Measurements from ENCODE around the gene CCDC179.
A peak's percentile ranks its signal among the peaks of the same experiment; 100 is the strongest.

The CCDC179 gene

DNA sequence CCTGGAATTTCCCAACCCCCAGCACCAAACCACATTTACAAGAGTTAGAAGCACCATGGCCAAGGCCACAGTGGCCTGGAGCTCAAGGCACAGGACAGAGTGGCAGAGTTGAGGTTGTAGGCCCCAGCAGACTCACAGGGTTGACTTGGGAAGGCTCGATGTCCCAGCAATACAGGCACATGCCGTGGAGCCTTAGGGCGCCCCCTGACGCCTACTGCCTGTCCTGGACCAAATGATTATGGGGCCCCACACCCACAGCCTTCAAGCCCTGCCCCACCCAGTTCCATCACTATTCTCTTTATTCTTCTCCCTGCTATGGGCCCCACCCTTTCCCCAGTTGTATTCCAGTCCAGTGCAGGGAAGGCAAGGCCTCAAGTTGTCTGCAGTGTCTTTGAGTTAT lies at the start of gene CCDC179:
Gene CCDC179 (minus strand): TSS at position 234 of the 400 bp plus-strand sequence. CDS start 53 bp downstream, at position 181.
- no peak for DNase-seq

DNA sequence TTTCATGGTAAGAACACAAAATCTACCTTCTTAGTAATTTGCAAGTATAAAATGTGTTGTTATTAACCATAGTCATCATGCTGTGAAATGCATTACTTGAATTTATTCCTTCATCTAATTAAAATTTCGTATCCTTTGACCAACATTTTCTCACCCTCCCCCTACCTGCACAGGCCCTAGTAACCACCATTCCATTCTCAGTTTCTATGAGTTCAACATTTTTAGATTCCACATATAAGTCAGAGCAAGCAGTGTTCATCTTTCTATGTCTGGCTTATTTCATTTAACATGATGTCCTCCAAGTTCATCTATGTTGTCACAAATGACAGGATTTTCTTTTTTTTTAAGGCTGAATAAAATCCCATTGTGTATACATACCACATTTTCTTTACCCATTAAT lies 43.5 kb upstream of the CCDC179 start:
- no peak for DNase-seq

DNA sequence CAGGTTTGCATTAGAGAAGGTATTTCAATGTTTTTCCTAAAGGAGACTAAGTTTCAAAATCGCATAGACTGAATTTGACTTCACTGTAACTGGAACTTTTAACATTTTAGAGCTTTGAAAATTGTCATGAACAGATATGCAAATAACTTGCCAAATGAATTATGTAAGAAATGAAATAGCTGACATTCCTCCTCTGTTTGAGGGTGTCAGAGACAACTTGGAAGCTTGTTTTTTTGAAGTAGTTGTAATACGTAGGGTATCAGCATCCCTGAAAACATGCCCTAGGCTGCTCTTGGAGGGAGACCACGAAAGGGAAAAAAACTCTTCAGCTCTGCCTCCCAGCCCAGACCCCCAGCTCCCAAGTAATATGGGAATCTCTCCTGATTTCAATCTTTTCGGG lies 41.3 kb upstream of the CCDC179 start:
- DNase-seq: no peak

DNA sequence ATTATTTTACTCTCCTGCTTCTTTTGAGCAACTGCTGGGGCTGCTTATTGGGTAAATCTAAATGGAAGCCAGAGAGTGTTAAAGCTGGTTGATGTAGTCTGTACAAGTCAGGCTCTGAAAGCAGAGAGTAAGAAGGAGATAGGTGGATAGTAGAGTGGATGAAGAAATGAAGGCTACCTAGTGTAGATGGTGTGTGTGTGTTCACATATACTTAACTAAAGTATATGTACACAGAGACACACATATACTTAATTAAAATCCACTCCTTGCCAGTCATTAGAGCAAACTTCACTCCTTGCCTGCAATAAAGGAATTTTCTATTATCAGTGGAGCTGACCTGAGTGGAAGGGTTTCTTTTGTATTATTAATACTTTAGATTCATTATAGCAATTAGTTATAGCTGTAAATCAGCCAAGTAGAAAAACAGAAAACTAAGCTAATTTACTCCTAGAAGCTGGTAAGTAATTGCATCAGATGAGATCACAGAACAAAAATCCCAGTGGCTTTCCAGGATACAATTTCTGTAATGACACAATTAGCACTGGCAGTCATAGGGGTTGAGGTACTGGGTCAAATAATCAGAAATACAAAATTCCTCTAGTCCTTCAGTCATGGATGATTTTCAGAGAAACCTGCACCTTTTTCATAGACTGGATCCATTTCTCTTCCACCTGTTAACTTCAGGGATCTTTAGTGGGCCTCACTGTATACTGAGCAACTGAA lies 40.7 kb upstream of the CCDC179 start:
- DNase-seq: no peak

DNA sequence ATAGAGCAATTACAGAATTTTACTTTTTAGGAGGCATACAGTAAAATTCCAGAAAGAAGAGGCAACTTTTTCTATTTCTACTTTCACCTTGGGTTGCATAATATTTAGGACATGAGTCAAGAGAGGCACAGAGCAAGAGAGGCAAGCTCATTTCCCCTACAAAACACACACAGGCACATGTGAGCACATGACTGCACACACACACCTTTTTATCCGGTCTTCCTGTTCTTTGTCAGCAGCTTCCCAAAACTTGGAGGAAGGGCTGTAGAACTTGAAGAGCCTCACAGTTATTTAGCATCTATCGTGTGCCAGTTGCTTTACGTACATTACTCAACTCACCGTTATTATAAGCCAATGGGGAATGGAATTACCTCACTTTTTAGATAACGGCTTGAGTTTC lies 37.8 kb upstream of the CCDC179 start:
- DNase-seq: no peak

DNA sequence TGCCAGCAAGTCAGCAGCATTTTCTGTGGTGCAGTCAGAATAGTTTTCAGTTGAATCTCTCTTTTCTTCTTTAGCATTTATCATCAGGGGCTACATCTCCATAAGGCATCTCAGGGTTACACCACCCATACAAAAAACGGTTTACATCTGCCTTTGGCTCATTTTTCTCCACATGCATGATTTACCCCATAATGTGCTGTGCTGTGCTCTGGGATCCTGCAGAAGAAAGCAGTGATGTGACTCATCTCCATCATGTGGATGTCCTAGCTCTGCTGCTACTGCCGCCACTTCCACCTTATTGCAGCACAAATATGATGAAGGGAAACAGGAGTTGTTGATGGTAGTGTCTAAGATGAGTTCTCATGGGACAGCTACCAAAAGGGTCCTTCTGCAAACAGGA lies 30.0 kb upstream of the CCDC179 start:
- peak; percentile 6 for DNase-seq

DNA sequence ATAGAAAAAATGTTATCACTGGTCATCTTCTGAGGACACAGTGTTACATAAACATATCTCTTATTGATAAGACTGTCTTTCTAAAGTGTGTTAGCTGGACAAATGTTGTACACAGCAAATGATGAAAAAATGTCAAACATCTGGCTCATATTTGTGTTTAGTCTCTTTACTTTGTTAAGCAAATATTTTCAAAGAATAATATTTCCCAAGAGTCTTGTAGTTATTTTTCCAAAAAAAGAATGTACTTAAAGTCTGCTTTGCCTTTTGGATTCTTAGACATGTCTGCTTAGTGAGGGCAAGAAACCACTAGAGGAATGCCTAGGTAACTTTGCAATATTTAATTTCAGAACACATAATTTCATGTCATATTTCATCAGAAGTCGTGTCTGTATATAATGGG lies 23.9 kb upstream of the CCDC179 start:
- peak; percentile 51 for DNase-seq

- DNase-seq: peak; percentile 50
Observed at GRCh38 chr11:22879630-22880029, 19.4 kb upstream of the CCDC179 start.

DNA sequence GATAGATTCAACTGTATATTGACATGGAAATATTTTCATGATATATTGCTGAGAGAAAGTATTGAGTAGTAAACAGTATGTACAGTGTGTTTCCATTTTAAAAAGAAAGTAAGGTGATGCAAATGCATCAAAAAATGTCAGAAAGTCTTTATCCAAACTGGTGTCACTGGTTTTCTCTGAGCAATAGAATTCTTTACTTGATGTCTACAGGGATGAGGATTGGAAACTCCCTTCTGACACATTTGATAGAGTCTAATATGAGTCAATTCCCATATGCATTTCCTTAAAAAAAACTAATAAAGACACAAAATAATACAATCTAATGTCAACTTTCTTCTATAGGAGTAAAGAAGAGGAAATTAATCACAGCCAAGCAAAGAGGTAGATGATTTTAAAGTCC lies 18.3 kb upstream of the CCDC179 start:
- no peak for DNase-seq

DNA sequence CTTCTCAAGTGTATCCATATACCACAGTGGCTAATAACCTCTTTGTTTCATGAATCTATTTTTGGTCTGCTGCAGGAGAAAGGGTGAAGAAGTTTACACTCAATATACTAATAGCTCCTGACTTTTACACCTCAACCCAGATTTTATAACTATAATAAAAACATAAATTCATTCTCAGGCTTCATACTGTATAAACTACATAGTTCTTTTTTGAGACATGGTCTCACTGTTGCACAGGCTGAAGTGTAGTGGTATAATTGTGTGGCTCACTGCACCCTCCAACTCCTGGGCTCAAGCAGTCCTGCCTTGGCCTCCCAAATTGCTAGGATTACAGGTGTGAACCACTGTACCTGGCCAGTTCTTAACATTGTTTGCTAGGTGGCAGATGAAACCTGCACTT lies 17.8 kb upstream of the CCDC179 start:
- DNase-seq: no peak

GRCh38 chr11:22875869-22876473 lies 15.7 kb upstream of the CCDC179 start:
- peak; percentile 89 for DNase-seq

GRCh38 chr11:22869325-22869724 lies 9.1 kb upstream of the CCDC179 start:
- DNase-seq: no peak

GRCh38 chr11:22859756-22860155 lies 518 bp downstream of the CCDC179 start:
- no peak for DNase-seq

GRCh38 chr11:22851477-22851876 lies 8.8 kb downstream of the CCDC179 start:
- DNase-seq: no peak

- DNase-seq: no peak
Observed at GRCh38 chr11:22846726-22847125, 13.5 kb downstream of the CCDC179 start.

DNA sequence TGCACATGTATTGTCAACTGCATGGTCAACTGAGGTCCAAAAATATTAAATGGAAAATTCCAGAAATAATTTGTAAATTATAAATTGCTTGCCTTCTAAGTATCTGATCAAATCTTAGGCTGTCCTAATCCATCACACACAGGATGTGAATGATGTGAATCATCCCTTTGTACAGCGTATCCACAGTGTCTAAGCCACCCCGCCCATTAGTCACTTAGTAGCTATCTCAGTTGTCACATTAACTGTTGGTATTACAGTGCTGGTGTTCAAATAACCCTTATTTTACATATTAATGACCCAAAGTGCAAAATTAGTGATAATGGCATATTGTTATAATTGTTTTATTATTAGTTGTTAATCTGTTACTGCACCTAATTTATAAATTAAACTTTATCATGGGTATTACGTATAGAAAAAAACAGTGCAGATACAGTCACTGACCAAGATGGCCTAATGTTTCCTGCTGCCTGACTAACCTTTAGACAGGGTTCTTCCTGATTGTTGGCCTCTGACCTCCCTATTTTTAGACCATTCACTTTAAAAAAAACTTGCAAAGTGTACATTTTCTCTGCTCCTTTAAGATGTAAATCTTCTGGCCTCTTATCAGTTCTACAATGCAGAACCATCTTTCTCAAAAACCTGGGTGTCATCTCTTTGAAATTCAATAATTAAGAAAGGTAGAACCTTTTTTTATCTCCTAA lies 27.8 kb downstream of the CCDC179 start:
- DNase-seq: no peak

- DNase-seq: no peak
Observed at GRCh38 chr11:22830082-22830414, 30.2 kb downstream of the CCDC179 start.

DNA sequence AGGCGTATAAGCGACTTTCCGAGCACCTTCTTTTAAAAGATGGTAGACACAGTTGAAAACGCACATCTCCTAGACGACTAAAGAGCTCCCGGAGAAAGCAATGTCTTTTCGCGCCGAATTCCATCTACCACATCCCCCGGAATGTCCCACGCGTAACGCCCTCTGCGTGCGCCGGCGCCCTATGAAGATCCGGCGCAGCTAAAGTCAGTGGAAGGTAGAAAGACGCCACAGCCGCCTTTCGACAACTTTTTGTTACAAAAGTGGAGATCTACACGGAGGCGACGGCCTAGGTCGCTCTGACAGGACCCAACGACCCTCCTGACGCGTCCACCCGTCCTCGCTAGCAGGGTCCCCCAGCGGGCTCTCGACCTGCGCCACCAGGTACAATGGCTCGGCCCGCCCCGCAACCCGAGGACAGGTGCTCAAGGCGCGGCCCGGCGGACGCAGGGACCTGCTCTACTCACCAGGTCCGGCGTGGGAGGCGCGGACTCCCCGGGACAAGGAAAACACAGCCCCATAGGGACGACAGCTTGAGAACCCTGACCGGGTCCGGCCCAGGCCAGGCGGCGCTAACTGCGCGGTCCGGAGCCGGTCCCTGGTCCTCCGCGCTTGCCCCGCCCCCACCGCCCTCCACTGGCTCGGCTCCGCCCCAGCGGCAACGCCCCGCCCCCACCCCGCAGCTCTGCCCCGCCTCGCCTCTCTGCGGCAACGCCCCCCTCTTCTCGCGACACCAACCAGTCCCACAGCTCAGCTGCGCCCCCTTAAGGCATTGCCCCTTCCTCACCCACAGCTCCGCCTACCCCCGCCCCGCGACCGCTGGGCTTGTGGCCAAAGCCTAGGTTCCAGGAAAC lies 30.8 kb downstream of the CCDC179 start, which contains the start of gene SVIP:
Gene SVIP (minus strand): TSS at position 571 of the 851 bp plus-strand sequence. CDS start 53 bp downstream, at position 518.
- peak; percentile 85 for DNase-seq

DNA sequence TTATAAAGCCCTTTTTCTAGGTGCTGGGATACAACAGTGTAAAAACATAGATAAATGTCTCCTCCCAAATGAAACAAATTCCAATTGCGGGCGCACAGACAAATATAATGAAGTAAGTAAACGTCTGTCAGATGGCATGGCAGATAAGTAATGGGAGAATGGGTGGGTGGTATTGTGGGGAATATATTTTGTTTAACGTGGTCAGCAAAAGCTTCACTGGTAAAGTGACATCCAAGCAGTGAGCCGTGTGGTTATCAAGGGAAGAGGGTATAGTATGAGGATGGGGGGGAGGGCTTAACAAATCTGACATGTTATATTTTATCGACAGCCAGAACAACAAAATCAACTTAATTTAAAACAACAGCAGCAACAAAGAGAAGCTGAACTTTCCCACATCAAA lies 31.9 kb downstream of the CCDC179 start:
- DNase-seq: no peak

DNA sequence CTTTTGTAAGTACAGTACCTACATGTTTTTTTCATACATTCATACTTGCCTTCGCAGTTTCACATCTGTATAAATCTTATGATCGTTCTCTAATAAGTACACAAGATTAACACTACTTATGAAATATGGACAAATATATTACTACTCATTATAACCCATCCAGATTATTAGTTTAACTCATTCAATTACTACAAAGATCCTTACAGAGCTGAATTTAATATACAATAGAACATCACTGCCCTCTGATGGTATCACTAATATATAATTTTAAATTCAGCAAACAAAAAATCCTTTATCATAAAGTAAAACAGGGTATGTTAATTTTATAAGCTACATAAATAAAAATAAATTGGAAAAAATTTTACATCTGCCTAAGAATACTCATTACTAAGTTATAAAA lies 38.1 kb downstream of the CCDC179 start:
- no peak for DNase-seq

- no peak for DNase-seq
Observed at GRCh38 chr11:22809893-22810292, 50.4 kb downstream of the CCDC179 start.

DNA sequence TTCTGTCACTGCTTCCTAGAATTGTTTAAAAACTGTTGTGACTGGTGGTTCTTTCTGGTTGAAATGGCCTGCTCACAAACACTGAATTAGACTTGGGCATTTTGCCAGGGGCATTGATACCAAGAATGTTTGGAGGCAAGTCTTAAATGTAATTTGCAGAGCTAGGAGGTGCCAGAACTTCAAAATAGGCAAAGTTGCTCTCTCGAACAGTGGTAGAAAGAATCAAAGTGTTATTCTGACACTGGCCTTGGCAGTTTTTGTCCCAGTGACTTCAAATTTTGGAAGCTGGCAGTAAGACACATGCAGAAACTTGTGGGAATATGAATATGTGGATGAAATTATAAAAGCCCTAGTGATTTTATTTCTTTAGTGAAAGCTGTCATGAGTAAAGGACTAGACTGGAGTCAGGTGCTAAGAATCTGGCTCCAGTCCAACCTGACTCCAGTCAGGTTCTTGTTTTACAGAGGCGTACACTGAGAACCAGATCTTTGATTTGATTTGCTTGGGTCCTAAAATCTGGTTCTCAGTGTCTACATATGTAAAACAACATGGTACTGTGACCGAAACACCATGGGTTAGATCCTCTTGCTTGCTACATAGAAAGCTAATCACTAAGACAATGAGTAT lies 51.6 kb downstream of the CCDC179 start:
- no peak for DNase-seq

Measured in fibroblast of upper back skin (primary cell).